Fibroblast of villous mesenchyme (primary cell): Measurements from ENCODE around the gene EBP. TPM values are rescaled to one million over a fixed set of nuclear protein-coding genes. Genes with fewer than 3 reads are reported as not detected.
A peak's percentile ranks its signal among the peaks of the same experiment; 100 is the strongest.

Experiments
- DNase-seq: peaks from one replicate; pipeline ENCODE4 v3.0.0-alpha.2; 2010; ENCODE audit warnings: low read depth
- H3K4me3 ChIP-seq: 2 replicates; pipeline ENCODE4 v1.5.1; 2011; ENCODE audit warnings: low read depth, mild to moderate bottlenecking, low read length
- total RNA-seq: library from RNA; depleted of rRNA; stranded (reverse); fragments of >200 nt; gene quantifications from 2 replicates; pipeline ENCODE4 v1.2.3, GENCODE V29; 2012
- TF ChIP-seq, protein P1 (sequence below): IDR thresholded peaks from 2 replicates; pipeline ENCODE4 v1.5.1; 2012; ENCODE audit warnings: low read depth, mild to moderate bottlenecking, low read length; ENCODE audit not compliant: insufficient read depth

EBP gene
- total RNA-seq, 1 donor = 126 TPM

GRCh38 chrX:48532161-48532560, 10.6 kb downstream of the EBP start:
- TF ChIP-seq, protein P1, sequence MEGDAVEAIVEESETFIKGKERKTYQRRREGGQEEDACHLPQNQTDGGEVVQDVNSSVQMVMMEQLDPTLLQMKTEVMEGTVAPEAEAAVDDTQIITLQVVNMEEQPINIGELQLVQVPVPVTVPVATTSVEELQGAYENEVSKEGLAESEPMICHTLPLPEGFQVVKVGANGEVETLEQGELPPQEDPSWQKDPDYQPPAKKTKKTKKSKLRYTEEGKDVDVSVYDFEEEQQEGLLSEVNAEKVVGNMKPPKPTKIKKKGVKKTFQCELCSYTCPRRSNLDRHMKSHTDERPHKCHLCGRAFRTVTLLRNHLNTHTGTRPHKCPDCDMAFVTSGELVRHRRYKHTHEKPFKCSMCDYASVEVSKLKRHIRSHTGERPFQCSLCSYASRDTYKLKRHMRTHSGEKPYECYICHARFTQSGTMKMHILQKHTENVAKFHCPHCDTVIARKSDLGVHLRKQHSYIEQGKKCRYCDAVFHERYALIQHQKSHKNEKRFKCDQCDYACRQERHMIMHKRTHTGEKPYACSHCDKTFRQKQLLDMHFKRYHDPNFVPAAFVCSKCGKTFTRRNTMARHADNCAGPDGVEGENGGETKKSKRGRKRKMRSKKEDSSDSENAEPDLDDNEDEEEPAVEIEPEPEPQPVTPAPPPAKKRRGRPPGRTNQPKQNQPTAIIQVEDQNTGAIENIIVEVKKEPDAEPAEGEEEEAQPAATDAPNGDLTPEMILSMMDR = no peak
- no peak overlapping the region for H3K4me3 ChIP-seq
- DNase-seq = no peak

DNA sequence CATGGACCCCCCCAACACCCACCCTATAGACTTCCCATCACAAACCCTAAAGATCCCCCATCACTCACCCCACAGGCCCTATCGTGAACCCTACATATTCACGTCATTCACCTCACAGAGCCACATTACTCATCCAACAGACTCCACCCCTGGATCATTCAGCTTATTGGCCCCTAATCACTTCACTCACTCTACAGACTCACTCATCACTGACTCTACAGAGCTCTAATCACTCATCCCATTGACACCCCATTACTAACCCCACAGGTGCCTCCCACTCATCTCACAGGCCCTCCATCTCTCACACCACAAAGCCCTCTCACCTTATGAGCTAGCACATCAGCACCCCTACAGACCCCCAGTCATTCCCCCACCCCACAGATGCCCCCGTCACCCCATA, 11.6 kb downstream of the EBP start:
- TF ChIP-seq, protein P1 = no peak
- no peak overlapping the region for H3K4me3 ChIP-seq
- DNase-seq = no peak

- H3K4me3 ChIP-seq = peak overlapping the region; percentile 9
- TF ChIP-seq, protein P1 = no peak
- DNase-seq = no peak
Observed at GRCh38 chrX:48538641-48539344, 17.2 kb downstream of the EBP start.

GRCh38 chrX:48539345-48540027, 17.9 kb downstream of the EBP start, which contains the start of gene TBC1D25:
TBC1D25 (plus strand) TSS chrX:48539714; CDS start chrX:48539798, 84 bp downstream.
- DNase-seq = peak; percentile 99
- H3K4me3 ChIP-seq = peak within 1 kb of the TSS; percentile 77
- TF ChIP-seq, protein P1 = peak; percentile 32

DNA sequence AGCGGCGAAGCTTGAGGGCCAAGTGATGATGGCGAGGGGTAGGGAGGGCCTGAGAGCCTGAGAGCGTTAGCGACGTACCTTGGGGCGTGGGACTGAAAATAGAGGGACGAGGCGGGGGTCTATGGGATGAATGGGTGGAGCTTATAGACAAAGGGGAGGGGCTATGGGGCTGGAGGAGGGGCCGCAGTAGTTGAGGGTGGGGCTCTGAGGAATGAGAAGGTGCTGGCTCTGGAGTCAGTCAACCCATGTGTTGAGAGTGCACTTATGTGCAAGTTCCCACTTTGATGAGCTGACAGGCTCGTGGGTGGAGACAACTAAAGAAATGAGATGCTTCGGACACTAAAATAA, 18.4 kb downstream of the EBP start:
- peak; percentile 35 for DNase-seq
- peak overlapping the region; percentile 77 for H3K4me3 ChIP-seq
- TF ChIP-seq, protein P1 = no peak

GRCh38 chrX:48540480-48540879, 18.9 kb downstream of the EBP start:
- DNase-seq = no peak
- H3K4me3 ChIP-seq = peak overlapping the region; percentile 77
- TF ChIP-seq, protein P1 = no peak
